Putamen (tissue), 1 donor: ENCODE results near the gene SLC2A2.
A peak's percentile ranks its signal among the peaks of the same experiment; 100 is the strongest.

ENCODE experiments used
- DNase-seq: peaks from one replicate; pipeline ENCODE4 v3.0.0-alpha.2; 2016; ENCODE audit warnings: low spot score

Gene SLC2A2

DNA sequence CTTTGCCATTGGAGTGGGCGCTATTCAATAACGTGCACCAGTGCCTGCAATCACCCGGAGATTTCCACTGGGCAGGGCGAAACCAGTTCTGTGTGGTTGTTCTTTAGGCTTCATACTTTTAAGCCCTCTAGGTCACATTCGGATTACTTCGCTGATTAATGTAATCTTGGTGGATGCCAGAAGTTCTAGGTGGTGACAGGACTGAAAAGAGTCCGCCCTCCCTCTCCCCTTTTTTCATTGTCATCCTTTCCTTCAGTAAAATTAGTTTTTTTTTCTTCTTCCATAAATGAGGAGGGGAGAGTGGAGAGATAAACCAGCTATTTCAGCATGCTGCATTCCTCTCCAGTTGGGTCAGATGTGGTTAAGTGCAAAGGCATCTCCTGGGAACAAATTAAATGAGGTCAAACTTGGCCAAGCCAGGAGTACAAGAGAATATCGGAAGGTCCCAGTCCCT lies 2.3 kb upstream of the SLC2A2 start:
- DNase-seq: no peak

DNA sequence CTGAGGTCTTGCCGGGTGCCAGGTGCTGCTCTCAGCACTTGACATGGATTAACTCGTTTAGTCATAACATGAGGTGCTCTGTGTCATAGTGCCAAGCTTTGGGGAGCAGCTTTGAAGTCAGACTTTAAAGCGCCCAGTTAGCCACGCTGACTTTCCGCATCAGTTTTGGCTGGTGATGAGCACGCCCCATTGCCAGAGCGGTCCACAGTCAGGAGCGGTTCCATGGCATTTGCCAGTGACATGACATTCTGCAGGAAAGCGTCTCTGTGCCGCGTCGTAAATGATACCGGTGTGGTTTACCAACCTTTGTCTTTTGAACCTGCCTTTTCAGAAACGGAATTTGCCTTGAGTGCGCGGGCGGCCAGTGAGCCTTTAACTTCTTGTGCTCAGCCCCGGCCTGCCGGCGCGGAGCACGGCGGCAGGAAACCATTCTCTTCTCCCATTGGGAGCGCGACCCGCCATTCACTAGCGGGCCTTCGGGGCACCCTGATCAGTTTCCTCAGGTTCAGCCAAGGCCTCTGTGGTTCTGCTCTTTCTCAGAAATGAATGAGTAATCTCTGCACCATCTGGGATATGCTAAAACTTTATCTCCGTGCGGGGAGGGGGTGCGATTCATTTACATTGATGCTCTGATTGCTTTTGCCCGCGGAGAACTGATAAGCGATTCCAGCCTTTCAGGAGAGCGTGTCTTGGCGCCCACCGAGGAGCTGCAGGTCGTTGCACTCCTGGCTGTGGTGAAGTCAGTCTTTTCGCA lies 1.7 kb upstream of the SLC2A2 start:
- DNase-seq: peak; percentile 32

DNA sequence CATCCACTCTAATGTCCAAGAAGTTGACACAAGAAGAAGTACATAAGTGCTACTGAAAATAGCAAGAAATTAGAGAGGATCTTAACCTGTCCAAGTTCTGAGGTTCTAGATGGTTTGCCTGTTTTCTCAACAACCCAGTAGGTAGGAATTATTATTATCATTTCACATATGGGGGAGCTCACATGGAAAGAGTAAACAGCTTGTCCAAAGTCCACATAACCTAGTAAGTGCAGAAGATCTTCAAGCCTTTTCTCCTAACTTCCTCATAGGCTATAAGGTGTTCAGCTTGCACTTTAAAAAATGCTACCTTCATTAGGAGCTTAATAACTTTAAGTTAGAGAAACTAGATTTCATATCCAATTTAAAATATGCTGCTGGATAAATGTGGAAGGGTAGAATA lies 3.0 kb downstream of the SLC2A2 start:
- DNase-seq: no peak

DNA sequence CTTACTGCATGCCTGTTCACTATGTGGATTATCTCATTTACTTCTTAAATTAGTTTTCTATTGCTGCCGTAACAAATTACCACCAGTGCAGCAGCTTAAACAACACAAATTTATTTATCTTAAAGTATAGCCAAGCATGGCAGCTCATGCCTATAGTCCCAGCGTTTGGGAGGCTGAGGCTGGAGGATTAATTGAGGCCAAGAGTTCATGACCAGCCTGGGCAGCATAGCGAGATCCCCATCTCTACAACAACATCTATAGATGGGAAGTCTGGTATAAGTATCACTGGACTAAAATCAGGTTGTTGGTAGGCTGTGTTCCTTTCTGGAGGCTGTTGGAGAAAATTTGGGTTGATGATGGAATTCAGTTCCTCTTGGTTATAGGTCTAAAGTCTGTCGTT lies 5.1 kb downstream of the SLC2A2 start:
- no peak for DNase-seq

DNA sequence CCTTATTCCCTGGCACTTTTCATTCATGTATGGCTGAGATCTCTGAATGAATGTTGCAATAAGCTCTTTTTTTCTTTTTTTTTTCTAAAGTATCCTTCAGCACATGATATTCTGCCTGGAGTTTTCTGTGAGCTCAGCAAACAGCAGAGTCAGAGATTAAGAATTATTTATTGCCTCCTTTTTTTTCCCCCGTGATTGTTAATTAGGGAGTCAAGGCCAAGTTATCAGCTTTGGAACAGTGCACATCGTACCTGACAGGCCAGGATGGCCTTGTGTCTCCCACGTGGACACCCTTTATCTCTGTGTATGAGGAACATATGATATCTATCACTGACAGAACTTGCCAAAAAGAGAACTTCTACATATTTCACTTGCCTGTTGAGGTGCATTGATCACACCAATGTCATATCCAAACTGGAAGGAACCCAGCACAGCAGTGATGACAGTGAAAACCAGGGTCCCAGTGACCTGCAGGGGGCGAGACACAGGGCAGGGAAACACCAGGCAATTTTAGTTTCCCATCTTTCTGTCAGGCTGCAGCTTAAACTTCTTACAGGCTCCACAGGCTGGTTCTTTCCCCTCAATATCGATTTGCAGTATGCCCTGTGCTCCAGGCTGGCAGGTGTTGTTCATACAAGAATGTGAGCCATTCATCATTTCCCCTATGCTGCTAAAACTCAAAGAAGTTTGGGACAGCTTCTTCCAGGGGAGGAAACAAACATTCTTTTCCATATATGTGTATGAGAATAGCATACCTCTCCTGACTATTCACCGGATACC lies 8.2 kb downstream of the SLC2A2 start:
- DNase-seq: no peak

DNA sequence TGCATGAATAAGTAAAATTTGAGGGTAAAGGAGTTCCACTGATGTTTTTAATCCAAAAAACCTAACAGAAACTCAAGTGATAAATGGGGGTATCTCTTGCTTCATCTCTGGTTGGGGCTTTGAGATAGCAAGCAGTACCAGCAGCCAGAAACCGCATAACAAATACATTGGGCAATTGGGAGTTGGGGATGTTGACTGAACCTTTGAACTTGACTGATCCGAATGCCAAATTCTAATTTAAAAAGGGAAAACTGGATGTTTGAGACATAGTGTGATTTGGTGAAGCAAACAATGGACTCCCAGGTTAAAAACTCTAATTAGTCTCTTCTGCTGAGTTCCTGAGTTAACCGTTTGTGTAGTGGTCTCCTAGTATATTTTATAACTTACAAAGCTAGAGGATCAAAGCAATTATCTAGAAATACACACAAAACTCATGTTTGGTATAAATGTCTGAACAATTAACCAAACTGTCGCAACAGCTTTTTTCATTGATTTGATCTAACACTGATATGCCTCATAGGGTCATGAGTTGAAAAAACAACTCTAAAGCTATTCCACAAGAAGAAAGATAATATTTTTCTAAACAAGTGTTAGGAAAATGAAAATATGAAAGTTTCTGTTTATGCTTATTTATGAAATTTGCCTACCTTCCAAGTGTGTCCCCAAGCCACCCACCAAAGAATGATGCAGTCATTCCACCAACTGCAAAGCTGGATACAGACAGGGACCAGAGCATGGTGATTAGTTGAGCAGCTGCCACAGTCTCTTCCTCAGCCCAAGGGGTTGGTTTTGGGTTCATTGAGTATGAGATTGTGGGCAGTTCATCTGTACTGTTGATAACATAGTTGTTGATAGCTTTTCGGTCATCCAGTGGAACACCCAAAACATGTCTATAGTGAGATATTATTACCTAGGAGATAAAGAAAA lies 12.4 kb downstream of the SLC2A2 start:
- DNase-seq: no peak

DNA sequence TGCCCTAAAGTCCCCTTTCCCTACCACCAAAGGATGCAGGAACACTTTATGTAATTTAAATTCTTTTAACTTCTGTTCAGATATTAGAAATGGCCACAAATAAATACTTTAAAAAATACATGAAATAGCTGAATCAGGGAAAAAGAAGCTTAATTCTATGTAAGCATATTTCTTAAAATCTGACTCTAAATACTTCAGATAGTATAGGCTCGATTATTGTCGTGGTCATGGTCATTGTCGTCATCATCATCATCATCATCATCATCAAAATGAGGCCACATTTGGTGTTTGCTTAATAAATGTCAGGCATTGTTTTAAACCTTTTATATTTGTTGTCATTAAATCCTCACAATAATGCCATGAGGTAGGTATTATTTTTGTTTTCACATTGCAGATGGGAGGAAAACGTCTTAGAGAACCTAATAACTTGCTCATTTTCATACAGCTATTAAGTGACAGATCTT lies 14.6 kb downstream of the SLC2A2 start:
- DNase-seq: no peak

DNA sequence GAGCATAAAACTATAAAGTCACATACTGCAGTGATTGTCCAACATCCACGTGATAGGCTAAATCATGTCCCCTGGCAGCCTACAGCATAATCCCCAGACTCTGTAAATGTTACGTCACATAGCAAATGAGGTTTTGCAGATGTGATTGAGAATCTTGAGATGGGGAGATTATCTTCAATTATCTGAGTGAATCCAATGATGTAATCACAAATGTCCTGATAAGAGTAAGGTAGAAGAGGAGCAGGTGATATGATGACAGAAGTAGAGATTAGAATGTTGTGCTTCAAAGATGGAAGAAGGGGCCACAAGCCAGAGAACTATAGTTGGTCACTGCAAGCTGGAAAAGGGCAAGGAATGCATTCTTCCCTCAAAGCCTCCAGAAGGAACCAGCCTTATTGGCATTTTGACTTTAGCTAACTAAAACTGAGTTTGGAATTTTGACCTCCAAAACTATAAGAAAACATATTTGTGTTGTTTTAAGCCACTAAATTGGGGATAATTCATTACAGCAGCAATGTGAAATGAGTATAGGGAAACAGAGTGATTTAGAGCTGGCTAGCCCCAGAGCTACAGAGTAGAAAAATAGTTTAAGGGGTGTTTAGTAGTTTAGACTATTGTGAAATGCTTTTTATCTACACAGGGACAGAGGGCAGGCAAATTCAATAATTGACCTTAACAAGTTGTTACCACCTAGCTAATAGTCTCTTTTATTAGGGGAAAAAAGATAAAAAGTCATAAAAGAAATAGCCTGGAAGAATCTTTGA lies 15.2 kb downstream of the SLC2A2 start:
- DNase-seq: no peak

DNA sequence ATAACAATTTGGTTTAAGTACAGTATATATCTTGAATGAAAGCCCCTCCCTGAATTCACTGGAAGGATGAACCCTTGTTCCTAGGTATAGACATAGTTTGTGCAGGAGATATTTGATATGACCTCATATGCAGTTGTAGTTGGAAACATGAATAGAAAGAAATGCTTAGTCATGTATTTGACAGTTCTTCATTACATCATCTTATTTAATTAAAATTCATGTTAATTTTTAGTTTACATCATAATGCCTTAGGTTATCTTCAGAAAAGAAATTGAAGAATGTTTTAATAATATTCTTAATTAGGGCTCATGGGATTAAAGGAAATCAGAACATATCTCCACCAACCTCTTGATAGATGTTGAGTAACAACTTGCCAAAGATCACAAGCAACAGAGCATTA lies 19.2 kb downstream of the SLC2A2 start:
- DNase-seq: no peak

DNA sequence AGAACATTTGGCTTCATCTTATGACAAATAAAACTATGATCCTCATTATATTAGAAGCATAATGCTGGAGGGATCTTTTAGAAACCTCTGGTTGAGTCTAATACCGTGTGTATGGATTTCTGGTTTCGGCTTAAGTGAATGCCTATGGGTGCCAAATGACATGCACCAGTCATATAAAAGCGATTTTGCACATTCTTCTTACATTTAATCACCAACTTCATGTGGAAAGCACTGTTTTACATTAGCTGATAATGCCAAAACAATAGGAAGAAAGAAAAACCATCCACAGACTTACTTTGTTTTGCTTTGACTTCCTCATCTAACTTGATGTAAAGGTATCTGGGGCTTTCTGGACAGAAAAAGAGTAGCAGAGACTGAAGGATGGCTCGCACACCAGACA lies 20.9 kb downstream of the SLC2A2 start:
- no peak for DNase-seq

DNA sequence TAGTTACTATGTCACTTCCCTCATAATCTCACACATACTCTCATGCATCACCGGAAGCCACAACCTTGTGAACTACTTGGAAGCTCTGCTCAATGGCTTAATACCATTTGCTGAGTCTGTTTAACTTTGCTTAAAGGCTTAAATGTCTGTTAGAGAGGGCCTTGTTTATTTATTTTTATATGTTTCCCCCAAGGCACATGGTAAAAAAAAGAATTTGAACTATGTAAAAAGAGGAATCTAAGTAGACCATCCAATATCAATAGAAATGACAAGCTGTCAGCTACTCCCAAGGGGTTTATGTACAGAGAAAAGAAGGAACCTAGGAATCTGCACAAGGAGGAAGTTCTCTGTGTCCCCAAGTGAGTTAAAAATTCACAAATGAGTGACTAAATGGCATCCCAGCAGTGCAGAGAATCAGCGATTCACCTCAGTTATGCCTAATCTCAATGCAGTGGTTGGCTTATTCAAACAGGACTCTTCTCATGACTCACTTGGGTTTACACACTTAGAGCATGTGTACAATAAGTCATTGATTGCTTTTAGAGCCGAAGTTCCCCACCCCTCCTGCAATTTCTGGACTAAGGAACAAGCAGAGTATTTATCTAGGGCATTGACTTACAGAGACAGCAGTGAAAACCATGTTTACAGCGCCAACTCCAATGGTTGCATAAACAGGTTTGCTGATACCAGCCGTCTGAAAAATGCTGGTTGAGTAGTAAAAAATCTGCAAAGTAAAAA lies 24.4 kb downstream of the SLC2A2 start:
- DNase-seq: peak; percentile 30

DNA sequence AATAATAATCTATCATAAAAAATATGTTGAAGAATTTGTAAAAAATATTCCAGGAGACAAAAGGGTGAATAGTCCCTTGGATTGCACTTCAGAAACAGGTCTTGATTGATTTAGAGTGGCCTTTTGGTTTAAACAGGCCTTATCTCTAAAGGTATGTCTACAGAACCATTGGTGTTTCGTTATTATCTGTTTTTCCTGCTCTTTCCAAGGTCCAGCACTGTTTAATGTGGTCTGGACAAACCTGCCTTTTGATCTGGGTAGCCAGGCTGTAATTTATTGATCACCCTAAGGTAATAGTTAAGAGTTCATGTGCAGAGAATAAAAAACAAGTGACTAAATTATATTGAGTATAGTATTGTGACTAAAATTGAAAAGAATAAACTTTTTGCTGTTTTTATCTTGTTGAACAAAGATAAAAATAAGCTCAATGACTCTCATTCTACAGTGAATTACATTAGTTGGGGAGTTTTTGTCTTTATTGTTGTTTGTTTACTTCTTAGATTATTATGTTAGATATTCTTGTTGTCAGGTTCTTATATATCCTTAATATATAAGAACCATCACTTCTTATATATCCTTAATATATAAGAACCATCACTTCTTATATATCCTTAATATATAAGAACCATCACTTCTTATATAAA lies 25.1 kb downstream of the SLC2A2 start:
- DNase-seq: no peak

DNA sequence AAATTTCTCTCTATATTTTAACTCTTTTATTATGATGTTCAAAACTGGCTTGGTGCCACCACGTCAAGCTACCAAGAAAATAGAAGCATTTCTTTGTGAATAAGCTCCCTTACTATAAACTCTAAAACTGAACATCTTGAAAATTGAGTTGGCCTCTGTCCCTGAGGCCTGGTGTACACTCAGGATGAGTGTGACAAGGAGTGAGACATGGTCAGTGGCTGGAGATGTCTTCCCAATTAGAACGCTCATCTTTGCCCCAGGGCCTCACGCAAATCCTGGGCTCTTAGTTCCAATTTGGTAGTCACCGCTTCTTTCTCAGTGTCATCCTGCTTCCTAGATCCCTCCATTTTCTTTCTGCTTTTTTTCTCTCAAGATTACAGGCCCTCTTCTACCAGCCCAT lies 26.2 kb downstream of the SLC2A2 start:
- no peak for DNase-seq

DNA sequence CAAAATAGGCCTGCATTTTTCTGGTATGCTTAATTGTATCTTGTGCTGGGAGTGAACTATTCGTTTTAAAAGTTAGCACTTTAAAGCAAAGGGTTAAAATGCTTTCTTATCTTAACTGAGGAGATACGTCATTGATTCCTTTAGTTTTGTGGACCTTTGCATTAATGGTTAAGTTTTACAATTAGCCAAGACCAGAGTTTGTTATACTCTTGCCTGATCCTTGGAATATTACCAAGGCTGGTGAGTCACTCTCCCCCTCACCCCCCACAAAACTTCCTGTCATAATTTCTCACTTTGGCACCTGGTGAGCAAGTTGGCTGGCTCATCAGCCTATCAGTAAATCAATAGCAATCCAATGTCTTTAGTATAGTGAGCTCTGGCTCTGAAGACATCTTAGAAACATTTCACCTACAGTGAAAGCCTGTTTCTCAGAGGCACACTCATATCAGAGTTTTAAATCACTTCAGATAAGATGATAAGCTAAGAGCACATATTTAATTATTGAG lies 26.7 kb downstream of the SLC2A2 start:
- DNase-seq: no peak

DNA sequence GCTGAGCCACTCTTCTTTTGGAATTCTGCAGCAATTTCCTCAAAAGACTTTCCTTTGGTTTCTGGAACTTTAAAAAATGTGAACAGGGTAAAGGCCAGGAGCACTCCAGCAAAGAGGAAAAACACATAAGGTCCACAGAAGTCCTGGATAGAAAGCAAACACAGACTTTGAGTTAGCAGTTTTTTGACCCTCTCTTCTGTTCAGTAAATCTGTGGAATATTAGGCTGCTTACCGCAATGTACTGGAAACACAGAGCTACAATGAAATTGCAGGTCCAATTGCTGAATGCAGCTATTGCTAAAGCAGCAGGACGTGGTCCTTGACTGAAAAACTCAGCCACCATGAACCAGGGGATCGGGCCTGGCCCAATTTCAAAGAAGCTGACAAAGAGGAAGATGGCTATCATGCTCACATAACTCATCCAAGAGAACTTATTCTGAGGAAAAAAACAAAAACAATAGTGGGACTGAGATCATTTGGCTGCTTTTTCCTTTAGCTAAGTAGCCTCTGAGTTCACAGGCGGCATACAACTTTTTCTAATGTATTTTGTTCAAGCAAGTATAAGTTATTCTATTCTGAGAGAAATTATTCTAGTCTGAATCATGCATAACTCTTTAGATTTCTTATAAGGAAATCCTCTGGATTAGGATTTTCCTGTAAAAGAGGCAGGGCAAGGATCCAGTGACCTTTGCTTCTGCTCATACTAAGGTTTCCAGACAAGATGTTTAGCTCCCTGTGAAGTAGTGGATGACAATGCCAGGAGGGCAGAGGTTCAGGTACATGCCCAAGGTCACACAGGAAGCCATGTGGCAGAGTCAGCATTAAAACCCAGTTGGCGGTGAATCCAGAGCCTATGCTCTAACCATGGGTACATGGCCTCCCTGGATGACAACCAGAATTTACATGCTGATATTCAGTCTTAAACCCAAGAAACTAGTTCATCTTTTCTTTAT lies 28.3 kb downstream of the SLC2A2 start:
- no peak for DNase-seq

DNA sequence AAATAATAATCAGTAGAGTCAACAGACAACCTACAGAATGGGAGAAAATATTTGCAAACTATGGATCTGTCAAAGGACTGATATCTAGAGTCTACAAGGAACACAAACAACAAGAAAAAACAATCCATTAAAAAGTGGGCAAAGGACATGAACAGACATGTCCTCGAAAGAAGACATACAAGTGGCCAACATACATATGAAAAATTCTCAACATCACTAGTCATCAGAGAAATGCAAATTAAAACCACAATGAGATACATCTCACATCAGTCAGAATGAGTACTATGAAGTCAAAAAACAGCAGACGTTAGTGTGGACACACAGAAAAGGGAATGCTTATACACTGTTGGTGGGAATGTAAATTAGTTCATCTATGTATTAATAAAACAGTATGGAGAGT lies 33.7 kb downstream of the SLC2A2 start:
- no peak for DNase-seq

DNA sequence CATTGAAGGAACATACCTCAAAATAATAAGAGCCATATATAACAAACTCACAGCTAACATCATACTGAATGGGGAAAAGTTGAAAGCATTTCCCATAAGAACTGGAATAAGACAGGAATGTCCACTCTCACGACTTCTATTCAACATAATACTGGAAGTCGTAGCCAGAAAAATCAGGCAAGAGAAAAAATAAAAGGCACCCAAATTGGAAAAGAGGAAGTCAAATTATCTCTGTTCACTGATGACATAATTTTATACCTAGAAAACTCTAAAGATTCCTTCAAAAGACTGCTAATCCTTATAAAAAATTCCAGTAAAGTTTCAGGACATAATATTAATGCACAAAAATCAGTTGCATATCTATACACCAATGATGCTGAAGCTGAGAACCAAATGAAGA lies 34.9 kb downstream of the SLC2A2 start:
- DNase-seq: no peak

DNA sequence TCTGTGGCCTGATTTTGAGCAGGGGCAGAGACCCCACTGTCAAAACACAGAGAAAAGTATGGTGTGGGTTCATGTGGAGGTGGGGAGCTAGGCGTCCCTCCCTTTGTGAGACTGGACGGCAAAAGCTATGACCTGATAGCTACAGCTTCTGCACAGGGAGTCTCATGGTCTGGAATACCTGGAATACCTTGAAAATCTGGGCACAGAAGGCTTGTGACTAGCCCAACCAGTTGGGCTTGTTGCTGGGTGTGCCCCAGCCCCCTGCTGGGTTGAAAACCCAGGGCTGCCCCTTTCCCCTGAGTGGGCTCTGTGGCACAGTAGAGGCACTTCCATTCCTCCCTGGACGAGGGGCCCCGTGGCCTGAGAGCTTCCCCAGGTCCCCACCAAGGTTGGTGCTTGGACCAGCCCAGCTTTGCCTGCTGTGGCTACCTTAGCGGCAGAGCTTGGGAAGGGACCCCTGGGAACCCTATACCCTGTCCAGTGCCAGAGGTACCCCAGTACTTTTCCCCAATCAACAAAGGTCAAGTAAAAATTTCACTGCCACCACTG lies 37.3 kb downstream of the SLC2A2 start:
- no peak for DNase-seq

DNA sequence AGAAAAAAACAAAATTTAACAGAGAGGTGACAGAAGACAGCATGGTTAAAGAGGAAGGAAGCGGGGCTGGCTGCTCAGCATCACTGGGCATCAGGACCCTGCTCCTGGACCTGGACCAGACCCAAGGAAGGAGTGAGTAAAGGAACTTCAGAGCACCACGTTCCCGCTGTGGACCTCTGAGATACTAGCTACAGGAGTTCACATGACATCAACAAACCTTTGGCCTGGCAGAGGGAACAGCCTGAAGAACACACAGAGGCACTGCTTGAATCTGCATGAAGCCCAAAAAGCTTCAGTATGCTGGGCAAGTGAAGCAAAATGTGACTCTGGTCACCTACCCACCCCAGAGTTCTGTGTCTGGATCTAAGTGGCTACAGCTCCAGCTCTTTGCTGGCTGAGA lies 38.1 kb downstream of the SLC2A2 start:
- no peak for DNase-seq
